A673 (cell line): ENCODE results near the gene KLHDC4. TPM values are rescaled to one million over a fixed set of nuclear protein-coding genes. Genes with fewer than 3 reads are reported as not detected.

Source experiments
- BruUV-seq: library from RNA; stranded (reverse); fragments of 400-500 nt; replicated peaks from 2 replicates; lab custom pipeline; 2021; lab: Mats Ljungman, UMichigan
- CTCF ChIA-PET: fragments of 300-600 bp; sonication (Branson Sonifier 250); formaldehyde crosslinking; loops from one replicate; lab custom pipeline; 2022; ENCODE audit warnings: antibody characterized with exemption; lab: Charles Lee
- POLR2A ChIA-PET: fragments of 300-600 bp; sonication (Branson Sonifier 250); formaldehyde crosslinking; loops from one replicate; lab custom pipeline; 2022; ENCODE audit warnings: antibody characterized with exemption; ENCODE audit not compliant: low non-redundant PET; lab: Charles Lee
- DNase-seq: peaks from one replicate; pipeline ENCODE4 v3.0.0-alpha.2; 2015; ENCODE audit warnings: low spot score
- H3K27ac ChIP-seq: fragments of 200-600 bp; sonication (generic); 2 replicates; pipeline ENCODE4 v1.5.1; 2016; ENCODE audit warnings: mixed run types, low read depth, mild to moderate bottlenecking, mixed read lengths, antibody characterized with exemption, low read length; ENCODE audit not compliant: poor library complexity, severe bottlenecking
- H3K27me3 ChIP-seq: fragments of 200-600 bp; sonication (generic); replicated peaks from 2 replicates; pipeline ENCODE4 v1.6.1; 2017; ENCODE audit warnings: mixed run types, low read depth, mild to moderate bottlenecking, mixed read lengths, antibody characterized with exemption, low read length; ENCODE audit not compliant: insufficient read depth, poor library complexity
- H3K36me3 ChIP-seq: fragments of 200-600 bp; sonication (generic); 2 replicates; pipeline ENCODE4 v1.6.1; 2016; ENCODE audit warnings: mixed run types, mild to moderate bottlenecking, mixed read lengths, antibody characterized with exemption, low read length; ENCODE audit not compliant: insufficient read depth, poor library complexity, severe bottlenecking
- H3K4me1 ChIP-seq: fragments of 200-600 bp; sonication (generic); 2 replicates; pipeline ENCODE4 v1.6.1; 2017; ENCODE audit warnings: mixed run types, mild to moderate bottlenecking, mixed read lengths, antibody characterized with exemption, low read length; ENCODE audit not compliant: insufficient read depth, poor library complexity, severe bottlenecking
- H3K4me3 ChIP-seq: fragments of 200-600 bp; sonication (generic); 2 replicates; pipeline ENCODE4 v1.5.1; 2016; ENCODE audit warnings: low read depth, mixed run types, mild to moderate bottlenecking, mixed read lengths, low read length; ENCODE audit not compliant: poor library complexity, severe bottlenecking
- H3K9me3 ChIP-seq: fragments of 200-600 bp; sonication (generic); 2 replicates; pipeline ENCODE4 v1.6.1; 2016; ENCODE audit warnings: mixed run types, low read depth, mild to moderate bottlenecking, mixed read lengths, antibody characterized with exemption, low read length; ENCODE audit not compliant: poor library complexity, severe bottlenecking
- CTCF ChIP-seq: fragments of 300-800, 200-600 bp; sonication (generic); conservative IDR thresholded peaks from 2 replicates; pipeline ENCODE4 v1.5.1; 2017; ENCODE audit warnings: low read depth, mild to moderate bottlenecking, antibody characterized with exemption, low read length, moderate library complexity, mixed read lengths
- EZH2 ChIP-seq: fragments of 200-600 bp; sonication (generic); IDR thresholded peaks from 2 replicates; pipeline ENCODE4 v1.6.1; 2017; ENCODE audit warnings: borderline replicate concordance, low read depth, mild to moderate bottlenecking, mixed read lengths, antibody characterized with exemption, low read length; ENCODE audit not compliant: poor library complexity, severe bottlenecking
- intact Hi-C: fragments of 100-400 bp; cut with micrococcal nuclease; formaldehyde crosslinking; loops from one replicate; pipeline ENCODE4 v1.10.0; 2022; ENCODE audit not compliant: unreplicated experiment
- total RNA-seq: library from RNA; stranded (reverse); gene quantifications from 2 replicates; pipeline ENCODE4 v1.2.3, GENCODE V29; 2021

Gene KLHDC4
- total RNA-seq, 1 experiment from 2014 or later: 86.6 TPM

GRCh38 chr16:87806261-87806640, 40.5 kb upstream of the KLHDC4 start:
- intact Hi-C loops: no loop called here
- peaks cover 29% of the 10 kb centered on the region for H3K4me1 ChIP-seq
- H3K4me3 ChIP-seq: no peak overlapping the region
- no peaks in the 10 kb centered on the region for H3K36me3 ChIP-seq
- no peaks in the 10 kb centered on the region for H3K9me3 ChIP-seq
- DNase-seq: no peak
- peak overlapping the region; percentile 88 for H3K27ac ChIP-seq
- H3K27me3 ChIP-seq: no peaks in the 10 kb centered on the region
- BruUV-seq: no TSS peak
- POLR2A ChIA-PET: interaction anchor here (0.5 kb wide), 1 partner anchor 506 kb away, joined by 18 read pairs; no protein-coding TSS in a partner anchor
- CTCF ChIA-PET: no interaction called here
- TF ChIP-seq CTCF (no peak), EZH2 (no peak)

GRCh38 chr16:87803385-87803784, 37.6 kb upstream of the KLHDC4 start:
- Histone ChIP-seq H3K4me1 (peaks cover 17% of the 10 kb centered on the region), H3K36me3 (no peaks in the 10 kb centered on the region), H3K9me3 (no peaks in the 10 kb centered on the region), H3K4me3 (no peak overlapping the region), H3K27me3 (no peaks in the 10 kb centered on the region), H3K27ac (no peak overlapping the region)
- no peak for DNase-seq
- TF ChIP-seq CTCF (no peak), EZH2 (no peak)
- ChIA-PET POLR2A (no interaction called here), CTCF (no interaction called here)
- no TSS peak for BruUV-seq
- intact Hi-C loops: no loop called here

GRCh38 chr16:87802670-87803069, 36.9 kb upstream of the KLHDC4 start:
- Histone ChIP-seq H3K27me3 (no peaks in the 10 kb centered on the region), H3K36me3 (no peaks in the 10 kb centered on the region), H3K9me3 (no peaks in the 10 kb centered on the region), H3K4me3 (no peak overlapping the region), H3K4me1 (peaks cover 17% of the 10 kb centered on the region), H3K27ac (no peak overlapping the region)
- ChIA-PET CTCF (no interaction called here), POLR2A (no interaction called here)
- DNase-seq: no peak
- no TSS peak for BruUV-seq
- intact Hi-C loops: no loop called here
- TF ChIP-seq CTCF (no peak), EZH2 (no peak)
